HG03039 (cell line): ENCODE results near the gene ABCC3.

Source experiments
- ATAC-seq: cut with Tn5 transposase; IDR thresholded peaks from one replicate; pipeline ENCODE4 v1.9.1; 2021; ENCODE audit warnings: mild to moderate bottlenecking, moderate library complexity; ENCODE audit not compliant: unreplicated experiment

Gene ABCC3

GRCh38 chr17:50728881-50729765 is 94.4 kb downstream of the ABCC3 start:
- ATAC-seq: no peak

DNA sequence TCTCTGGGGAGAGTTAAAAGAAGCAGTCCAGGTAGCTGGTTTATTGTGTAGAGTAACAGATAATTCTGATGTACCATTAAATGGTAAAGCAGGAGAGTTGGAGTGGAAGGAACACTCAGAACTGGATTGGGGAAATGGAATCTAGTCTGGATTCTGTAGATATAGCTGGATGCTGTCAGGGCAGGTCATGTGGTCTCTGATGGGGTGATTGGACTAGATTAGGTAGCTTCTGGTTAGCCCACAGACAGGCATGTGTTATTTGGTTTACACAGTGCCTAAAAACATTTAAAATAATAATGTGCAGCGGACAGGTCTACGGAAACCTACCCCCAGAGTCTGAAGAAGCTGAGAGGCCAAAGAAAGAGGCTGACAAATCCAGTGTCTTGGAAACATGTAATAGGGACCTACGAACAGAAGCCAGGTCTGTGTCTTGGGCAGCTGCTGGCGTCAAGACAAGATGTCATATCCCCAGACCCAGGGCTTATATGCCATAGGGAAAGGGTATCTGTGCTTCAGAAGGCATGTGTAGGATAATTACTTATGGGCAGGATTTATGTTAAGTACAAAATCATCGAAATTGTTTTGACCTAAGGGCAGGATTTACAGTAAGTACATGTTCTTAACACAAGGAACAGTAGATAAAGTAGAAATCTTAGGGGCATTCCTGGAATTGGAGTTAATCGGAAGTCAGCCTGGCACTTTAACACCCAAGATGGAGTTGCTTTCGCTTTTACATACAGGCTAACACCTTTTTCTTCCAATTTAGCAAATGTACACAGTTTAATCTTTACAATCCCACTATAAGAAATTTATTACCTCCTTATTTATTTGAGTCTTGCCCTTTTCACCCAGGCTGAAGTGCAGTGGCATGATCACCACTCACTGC is 97.1 kb downstream of the ABCC3 start:
- ATAC-seq: no peak

GRCh38 chr17:50735287-50735686 is 100.6 kb downstream of the ABCC3 start:
- no peak for ATAC-seq

DNA sequence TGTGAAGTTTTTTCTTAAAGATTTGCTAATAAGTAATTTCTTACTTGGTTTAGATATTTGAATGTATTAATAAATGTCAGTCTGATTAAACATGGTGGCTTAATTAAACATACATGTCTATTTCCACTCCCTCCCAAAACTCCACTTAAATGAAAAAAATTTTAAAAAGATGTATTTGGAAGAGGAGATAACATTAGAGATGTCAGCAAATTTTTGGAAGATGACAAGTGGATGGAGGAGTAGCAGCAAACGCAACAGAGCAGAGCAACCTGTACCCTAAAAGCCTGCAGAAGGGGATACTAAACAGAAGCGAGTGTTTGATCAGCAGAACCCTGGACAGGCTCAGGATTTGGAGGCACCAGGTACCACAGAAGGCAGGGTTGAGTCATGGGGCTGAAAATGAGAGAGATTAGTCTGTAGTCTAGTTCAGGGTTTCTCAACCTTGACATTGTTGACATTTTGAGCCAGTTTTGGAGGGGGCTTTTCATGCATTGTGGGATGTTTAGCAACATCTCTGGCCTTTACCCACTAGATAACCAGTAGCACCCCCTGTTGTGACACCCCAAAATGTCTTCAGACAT is 102.5 kb downstream of the ABCC3 start:
- ATAC-seq: no peak

DNA sequence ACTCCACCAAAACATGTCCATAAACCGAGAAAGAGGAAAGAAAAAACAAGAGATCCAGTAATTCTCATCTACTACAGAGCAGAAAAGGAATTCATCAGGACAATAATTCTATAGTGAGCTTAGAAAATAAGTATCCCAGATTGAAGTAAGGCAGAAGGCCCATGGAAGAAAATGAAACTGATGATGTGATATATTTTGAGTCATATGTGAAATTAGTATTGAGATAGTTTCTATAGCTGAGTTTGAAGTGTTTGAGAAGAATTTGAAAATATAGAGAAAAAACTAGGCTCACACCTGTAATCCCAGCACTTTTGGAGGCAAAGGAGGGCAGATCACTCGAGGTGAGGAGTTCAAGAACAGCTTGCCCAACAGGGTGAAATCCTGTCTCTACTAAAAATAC is 104.4 kb downstream of the ABCC3 start:
- no peak for ATAC-seq
